Right lobe of liver (tissue), 4 donors: ENCODE results near the gene HTT-AS.

Experiments used
- POLR2A ChIP-seq: fragments of 450-650 bp; IDR thresholded peaks from one replicate; pipeline ENCODE4 v1.6.1; 2017; ENCODE audit warnings: antibody characterized with exemption, mild to moderate bottlenecking
- TF ChIP-seq, protein P1 (sequence below), 4 donors: fragments of 200-600 bp in 3 of 4; fragments of 450-650 bp in 1 of 4; IDR thresholded peaks; one replicate each; pipeline versions ENCODE4 v1.5.1 to v1.8.0; 2016 to 2022; ENCODE audit warnings: antibody characterized with exemption in 4 of 4, mild to moderate bottlenecking in 2 of 4
- donor health status: DM: no; HTN: no; CAD: no.
- donor health status: DM: no; HTN: no; CAD: no.
- donor health status: DM: no; HTN: yes; CAD: no.

DNA sequence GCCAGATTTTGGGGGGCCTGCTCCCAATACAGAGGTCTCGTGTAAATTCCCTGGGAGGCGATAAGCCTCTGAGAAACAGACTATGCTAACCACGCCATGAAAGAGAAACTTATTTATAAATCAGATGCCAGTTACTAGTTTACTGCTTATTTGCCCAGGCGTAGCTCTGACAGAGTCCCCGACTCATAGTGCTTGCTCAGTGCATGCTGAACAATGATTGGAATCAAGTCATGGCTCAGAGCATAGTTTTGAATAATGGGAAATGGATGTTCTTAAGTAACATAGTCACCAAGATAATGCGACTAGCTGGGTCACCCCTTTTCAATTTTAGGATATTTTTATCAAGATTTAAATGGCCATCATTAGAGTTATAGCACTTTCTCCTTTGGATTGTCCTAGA is 40.0 kb upstream of the HTT-AS start:
- TF ChIP-seq, protein P1, sequence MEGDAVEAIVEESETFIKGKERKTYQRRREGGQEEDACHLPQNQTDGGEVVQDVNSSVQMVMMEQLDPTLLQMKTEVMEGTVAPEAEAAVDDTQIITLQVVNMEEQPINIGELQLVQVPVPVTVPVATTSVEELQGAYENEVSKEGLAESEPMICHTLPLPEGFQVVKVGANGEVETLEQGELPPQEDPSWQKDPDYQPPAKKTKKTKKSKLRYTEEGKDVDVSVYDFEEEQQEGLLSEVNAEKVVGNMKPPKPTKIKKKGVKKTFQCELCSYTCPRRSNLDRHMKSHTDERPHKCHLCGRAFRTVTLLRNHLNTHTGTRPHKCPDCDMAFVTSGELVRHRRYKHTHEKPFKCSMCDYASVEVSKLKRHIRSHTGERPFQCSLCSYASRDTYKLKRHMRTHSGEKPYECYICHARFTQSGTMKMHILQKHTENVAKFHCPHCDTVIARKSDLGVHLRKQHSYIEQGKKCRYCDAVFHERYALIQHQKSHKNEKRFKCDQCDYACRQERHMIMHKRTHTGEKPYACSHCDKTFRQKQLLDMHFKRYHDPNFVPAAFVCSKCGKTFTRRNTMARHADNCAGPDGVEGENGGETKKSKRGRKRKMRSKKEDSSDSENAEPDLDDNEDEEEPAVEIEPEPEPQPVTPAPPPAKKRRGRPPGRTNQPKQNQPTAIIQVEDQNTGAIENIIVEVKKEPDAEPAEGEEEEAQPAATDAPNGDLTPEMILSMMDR (IDR thresholded peaks at IDR 0.05) = no peak
- TF ChIP-seq POLR2A = no peak
